Astrocyte (in vitro differentiated cells and primary cell): ENCODE measurements around the gene ANO6.

Experiments used
- EZH2 ChIP-seq: IDR thresholded peaks from 2 replicates; pipeline ENCODE4 v1.6.1; 2012; ENCODE audit warnings: mild to moderate bottlenecking, low read length, inconsistent platforms; ENCODE audit not compliant: insufficient read depth
- TF ChIP-seq, protein P1 (sequence below): IDR thresholded peaks from 2 replicates; pipeline ENCODE4 v1.5.1; 2011; ENCODE audit warnings: low read depth, mild to moderate bottlenecking, inconsistent platforms, low read length, moderate library complexity; ENCODE audit not compliant: insufficient read depth

DNA sequence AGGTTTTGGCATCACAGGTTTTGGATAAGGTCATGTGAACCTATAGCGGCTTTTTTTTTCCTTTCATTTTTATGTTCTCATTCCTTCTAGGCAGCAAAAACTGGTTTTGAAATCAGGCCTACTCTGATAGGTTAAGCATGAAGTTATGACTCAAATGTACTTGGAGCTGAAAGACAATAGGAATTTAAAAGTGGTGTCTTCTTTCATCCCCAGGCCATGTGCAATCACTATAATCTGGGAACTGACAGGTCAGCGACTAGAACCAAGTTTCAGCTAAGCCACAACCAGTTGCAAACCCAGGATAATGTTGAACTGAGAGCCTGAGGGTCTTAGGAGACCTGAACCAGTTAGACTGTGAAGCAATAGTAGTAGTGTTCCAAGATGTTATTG is 74.3 kb downstream of the ANO6 start:
- TF ChIP-seq, protein P1, sequence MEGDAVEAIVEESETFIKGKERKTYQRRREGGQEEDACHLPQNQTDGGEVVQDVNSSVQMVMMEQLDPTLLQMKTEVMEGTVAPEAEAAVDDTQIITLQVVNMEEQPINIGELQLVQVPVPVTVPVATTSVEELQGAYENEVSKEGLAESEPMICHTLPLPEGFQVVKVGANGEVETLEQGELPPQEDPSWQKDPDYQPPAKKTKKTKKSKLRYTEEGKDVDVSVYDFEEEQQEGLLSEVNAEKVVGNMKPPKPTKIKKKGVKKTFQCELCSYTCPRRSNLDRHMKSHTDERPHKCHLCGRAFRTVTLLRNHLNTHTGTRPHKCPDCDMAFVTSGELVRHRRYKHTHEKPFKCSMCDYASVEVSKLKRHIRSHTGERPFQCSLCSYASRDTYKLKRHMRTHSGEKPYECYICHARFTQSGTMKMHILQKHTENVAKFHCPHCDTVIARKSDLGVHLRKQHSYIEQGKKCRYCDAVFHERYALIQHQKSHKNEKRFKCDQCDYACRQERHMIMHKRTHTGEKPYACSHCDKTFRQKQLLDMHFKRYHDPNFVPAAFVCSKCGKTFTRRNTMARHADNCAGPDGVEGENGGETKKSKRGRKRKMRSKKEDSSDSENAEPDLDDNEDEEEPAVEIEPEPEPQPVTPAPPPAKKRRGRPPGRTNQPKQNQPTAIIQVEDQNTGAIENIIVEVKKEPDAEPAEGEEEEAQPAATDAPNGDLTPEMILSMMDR, result no peak
- TF ChIP-seq EZH2, result no peak
